ENCODE measurements around the gene ESR1.
"Not testable (repeated sequence)": the region's sequence is repeated elsewhere in the genome, so short reads cannot be mapped to it uniquely, and the experiment has no call there.

ESR1 gene

DNA sequence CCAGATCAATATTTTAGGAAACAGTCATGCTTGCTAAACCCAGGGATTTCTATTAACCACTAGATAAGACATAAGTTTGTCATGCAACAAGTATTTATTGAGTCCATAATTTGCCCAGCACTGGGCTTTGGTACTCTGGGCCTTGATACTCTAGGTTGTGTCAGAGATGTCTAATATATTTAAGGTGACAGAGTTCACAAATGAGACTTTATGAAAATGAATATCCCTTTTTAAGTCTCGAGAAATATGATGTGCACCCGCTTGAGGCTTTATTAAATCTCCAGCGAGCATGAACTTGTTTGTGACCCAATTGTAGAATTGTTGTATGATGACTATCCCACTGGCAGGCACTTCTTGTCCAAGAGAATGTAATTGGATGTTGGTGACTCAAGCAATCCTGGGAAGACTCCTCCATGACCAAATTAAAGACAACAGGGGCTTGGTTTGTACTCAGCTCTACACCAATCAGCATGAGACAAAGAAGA, 109.2 kb downstream of the ESR1 start:
- Histone ChIP-seq H3K4me1 (ENCODE audit: control insufficient read depth, insufficient read depth, low read length, unreplicated experiment) (peaks cover 46% of the 10 kb centered on the region), H3K36me3 (ENCODE audit: insufficient read depth, low read length) (no peaks in the 10 kb centered on the region), H3K27me3 (ENCODE audit: insufficient read depth, low read length) (no peaks in the 10 kb centered on the region), H2AFZ (ENCODE audit: low read length, unreplicated experiment) (peak overlapping the region; percentile 20), H3K27ac (ENCODE audit: low read depth, low read length) (peak overlapping the region; percentile 91), H3K4me3 (ENCODE audit: low read depth, low read length) (peak overlapping the region; percentile 12; the same call in 1 of the 2 replicates), H3K79me2 (ENCODE audit: control insufficient read depth, insufficient read depth, low read length, unreplicated experiment) (no peaks in the 10 kb centered on the region)

DNA sequence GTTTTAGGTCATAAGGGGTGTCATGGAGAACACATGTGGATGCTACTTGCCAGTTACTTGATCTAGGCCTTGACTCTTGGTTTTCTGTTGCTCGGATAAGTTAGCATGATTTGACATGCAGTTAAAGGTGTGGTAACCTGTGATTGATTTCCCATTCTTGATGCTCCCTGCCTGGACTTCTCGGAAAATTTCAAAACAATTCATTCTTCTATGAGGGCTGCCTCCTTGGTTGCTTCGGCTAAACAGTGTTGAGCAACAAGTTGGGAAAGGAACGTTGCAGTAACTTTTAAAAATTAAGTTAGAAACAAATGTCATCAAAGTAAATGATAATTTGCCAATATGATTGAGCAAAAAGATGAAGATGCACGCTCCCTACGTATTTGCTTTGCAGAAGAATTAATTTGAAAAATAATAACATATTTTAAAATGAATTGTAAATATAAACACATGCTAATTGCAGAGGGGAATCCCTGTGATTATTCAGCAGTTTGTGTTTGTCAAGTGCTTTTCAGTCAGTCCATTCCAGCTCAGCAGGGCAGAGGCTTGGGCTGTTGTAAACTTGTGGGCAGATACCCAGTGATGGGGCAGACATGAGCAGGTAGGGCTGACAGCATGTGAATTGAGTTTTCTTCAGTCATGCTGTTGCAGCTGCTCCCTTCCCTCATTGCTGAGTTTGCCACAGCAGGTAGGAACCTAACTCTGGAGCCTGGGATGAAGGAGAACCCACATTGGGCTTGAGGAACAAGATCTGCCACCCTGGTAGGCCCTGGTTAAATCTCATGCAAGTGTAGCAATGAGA, 110.2 kb downstream of the ESR1 start:
- no peaks in the 10 kb centered on the region for H3K27me3 ChIP-seq (ENCODE audit: insufficient read depth, low read length)
- no peaks in the 10 kb centered on the region for H3K79me2 ChIP-seq (ENCODE audit: control insufficient read depth, insufficient read depth, low read length, unreplicated experiment)
- H3K27ac ChIP-seq (ENCODE audit: low read depth, low read length): peak overlapping the region; percentile 91
- peaks cover 46% of the 10 kb centered on the region for H3K4me1 ChIP-seq (ENCODE audit: control insufficient read depth, insufficient read depth, low read length, unreplicated experiment)
- peak overlapping the region; percentile 20 for H2AFZ ChIP-seq (ENCODE audit: low read length, unreplicated experiment)
- no peak overlapping the region for H3K4me3 ChIP-seq (ENCODE audit: low read depth, low read length)
- H3K36me3 ChIP-seq (ENCODE audit: insufficient read depth, low read length): no peaks in the 10 kb centered on the region

DNA sequence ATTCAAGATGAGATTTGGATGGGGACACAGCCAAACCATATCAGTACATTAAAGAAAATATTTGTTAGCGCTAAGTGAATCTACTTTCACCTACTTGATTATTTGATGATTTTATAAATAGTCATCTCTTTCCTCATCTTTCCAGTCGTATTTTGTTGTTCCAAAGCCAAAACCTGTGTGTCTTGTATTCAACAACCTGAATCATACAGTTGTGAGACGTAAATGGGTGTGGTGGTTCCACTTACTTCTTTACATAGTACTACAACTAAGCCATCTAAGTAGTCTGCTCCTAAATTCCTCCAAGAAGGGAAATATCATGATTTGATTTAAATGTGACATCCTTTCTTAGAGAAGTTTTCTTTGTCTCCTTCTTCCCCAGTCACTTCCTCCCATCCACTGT, 132.8 kb downstream of the ESR1 start:
- Histone ChIP-seq H3K4me1 (ENCODE audit: control insufficient read depth, insufficient read depth, low read length, unreplicated experiment) (no peaks in the 10 kb centered on the region), H3K4me3 (ENCODE audit: low read depth, low read length) (no peak overlapping the region), H3K27me3 (ENCODE audit: insufficient read depth, low read length) (no peaks in the 10 kb centered on the region), H3K79me2 (ENCODE audit: control insufficient read depth, insufficient read depth, low read length, unreplicated experiment) (no peaks in the 10 kb centered on the region), H3K27ac (ENCODE audit: low read depth, low read length) (no peak overlapping the region), H3K36me3 (ENCODE audit: insufficient read depth, low read length) (no peaks in the 10 kb centered on the region), H2AFZ (ENCODE audit: low read length, unreplicated experiment) (no peak overlapping the region)

DNA sequence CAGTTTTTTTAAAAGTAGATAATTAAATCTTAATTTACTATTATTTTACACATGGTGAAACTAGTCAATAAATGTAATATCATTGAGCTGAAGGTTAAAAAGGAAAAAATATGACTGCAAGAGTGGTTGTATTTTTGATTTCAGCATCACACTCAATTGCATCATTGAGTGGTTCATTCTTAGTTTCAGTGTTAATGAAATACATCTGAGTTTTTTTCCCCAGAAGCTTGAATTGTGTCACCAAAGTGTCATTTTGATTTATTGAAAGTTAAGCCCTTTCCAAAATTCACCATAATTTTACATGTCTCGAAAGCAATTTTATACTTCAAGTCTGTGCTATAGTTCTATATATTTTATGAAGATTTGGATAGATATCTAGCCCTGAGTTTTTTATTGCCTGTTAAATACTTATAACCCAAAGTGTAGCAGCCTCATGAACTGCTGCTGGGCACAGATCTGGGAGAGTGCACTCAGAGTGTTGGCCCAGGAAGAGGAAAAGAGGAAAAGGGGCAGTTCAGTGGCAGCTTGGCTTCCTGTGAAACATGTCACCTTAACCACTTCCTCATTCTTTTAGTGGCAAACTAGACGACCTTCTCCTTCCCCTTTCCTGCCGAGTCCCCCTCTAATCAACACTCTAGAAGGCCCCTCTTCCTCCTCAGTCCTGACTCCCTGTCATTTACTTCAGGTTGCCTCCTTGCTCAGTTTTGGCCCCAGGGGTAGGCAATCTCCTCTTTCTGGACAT, 140.7 kb downstream of the ESR1 start:
- H3K27me3 ChIP-seq (ENCODE audit: insufficient read depth, low read length): no peaks in the 10 kb centered on the region
- H3K79me2 ChIP-seq (ENCODE audit: control insufficient read depth, insufficient read depth, low read length, unreplicated experiment): no peaks in the 10 kb centered on the region
- no peak overlapping the region for H3K27ac ChIP-seq (ENCODE audit: low read depth, low read length)
- H2AFZ ChIP-seq (ENCODE audit: low read length, unreplicated experiment): no peak overlapping the region
- no peaks in the 10 kb centered on the region for H3K4me1 ChIP-seq (ENCODE audit: control insufficient read depth, insufficient read depth, low read length, unreplicated experiment)
- H3K36me3 ChIP-seq (ENCODE audit: insufficient read depth, low read length): no peaks in the 10 kb centered on the region
- H3K4me3 ChIP-seq (ENCODE audit: low read depth, low read length): no peak overlapping the region

DNA sequence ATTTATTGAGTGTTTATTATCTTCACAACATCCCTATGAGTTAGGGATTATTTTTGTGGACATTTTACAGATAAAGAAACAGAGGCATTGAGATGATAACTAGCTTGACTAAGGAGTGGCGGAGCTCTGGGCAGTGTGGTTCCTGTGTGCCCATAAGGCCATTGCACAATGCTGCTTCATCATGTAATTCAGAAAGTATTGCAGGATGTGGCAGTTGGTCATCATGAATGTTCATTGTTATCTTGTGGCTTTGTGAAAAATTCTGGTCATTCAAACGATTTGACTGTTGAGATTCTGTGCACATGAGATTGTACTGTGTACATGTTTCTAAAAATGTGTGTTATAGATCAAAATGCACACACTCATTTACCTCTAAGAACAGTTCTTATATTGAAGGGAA, 150.8 kb downstream of the ESR1 start:
- Histone ChIP-seq H3K79me2 (ENCODE audit: control insufficient read depth, insufficient read depth, low read length, unreplicated experiment) (no peaks in the 10 kb centered on the region), H3K27me3 (ENCODE audit: insufficient read depth, low read length) (no peaks in the 10 kb centered on the region), H3K36me3 (ENCODE audit: insufficient read depth, low read length) (no peaks in the 10 kb centered on the region), H3K4me3 (ENCODE audit: low read depth, low read length) (no peak overlapping the region), H2AFZ (ENCODE audit: low read length, unreplicated experiment) (no peak overlapping the region), H3K4me1 (ENCODE audit: control insufficient read depth, insufficient read depth, low read length, unreplicated experiment) (peaks cover 13% of the 10 kb centered on the region), H3K27ac (ENCODE audit: low read depth, low read length) (peak overlapping the region; percentile 11; the same call in 1 of the 2 replicates)

DNA sequence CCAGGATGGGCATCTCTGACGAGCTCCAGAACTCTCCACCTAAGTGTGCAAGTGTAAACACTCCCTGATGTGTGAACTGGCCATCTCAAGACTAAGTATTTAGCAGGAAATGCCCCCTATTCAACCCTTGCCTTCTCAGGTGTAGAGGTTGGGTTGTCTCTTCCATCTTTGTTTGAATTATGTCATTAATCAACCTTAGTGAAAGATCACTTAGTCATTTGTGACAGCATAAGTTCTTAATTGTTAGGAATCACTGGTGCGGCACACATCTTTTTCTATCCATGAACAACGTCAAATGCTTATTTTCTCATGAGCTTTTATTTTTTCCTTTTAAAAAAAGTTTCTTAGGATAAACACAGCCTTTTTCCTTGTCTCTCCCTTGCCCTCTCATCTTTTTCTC, 151.6 kb downstream of the ESR1 start:
- Histone ChIP-seq H3K27ac (ENCODE audit: low read depth, low read length) (no peak overlapping the region), H3K4me3 (ENCODE audit: low read depth, low read length) (no peak overlapping the region), H2AFZ (ENCODE audit: low read length, unreplicated experiment) (no peak overlapping the region), H3K79me2 (ENCODE audit: control insufficient read depth, insufficient read depth, low read length, unreplicated experiment) (no peaks in the 10 kb centered on the region), H3K27me3 (ENCODE audit: insufficient read depth, low read length) (no peaks in the 10 kb centered on the region), H3K4me1 (ENCODE audit: control insufficient read depth, insufficient read depth, low read length, unreplicated experiment) (peaks cover 13% of the 10 kb centered on the region), H3K36me3 (ENCODE audit: insufficient read depth, low read length) (no peaks in the 10 kb centered on the region)

DNA sequence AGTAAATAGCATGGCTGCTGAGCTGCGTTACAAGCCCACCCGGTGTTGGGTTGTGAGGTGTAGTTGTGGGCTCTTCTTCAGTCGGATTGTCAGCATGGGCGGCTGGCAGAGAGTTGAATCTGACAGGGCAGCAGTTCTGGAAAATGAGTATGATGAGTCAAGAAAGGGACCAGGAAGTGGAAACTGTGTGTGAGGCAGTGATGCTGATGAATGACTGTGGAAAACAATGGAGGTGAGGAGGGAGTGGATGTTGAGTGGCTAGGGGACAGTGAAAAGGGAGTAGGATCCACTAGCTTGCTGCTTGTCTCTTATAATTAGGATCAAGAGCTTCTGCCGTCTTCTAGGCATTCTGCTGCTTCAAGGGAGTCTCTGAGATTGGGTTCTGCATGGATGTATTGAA, 154.3 kb downstream of the ESR1 start:
- Histone ChIP-seq H3K27ac (ENCODE audit: low read depth, low read length) (no peak overlapping the region), H3K36me3 (ENCODE audit: insufficient read depth, low read length) (no peaks in the 10 kb centered on the region), H2AFZ (ENCODE audit: low read length, unreplicated experiment) (no peak overlapping the region), H3K4me3 (ENCODE audit: low read depth, low read length) (no peak overlapping the region), H3K4me1 (ENCODE audit: control insufficient read depth, insufficient read depth, low read length, unreplicated experiment) (peaks cover 13% of the 10 kb centered on the region), H3K27me3 (ENCODE audit: insufficient read depth, low read length) (no peaks in the 10 kb centered on the region), H3K79me2 (ENCODE audit: control insufficient read depth, insufficient read depth, low read length, unreplicated experiment) (no peaks in the 10 kb centered on the region)

DNA sequence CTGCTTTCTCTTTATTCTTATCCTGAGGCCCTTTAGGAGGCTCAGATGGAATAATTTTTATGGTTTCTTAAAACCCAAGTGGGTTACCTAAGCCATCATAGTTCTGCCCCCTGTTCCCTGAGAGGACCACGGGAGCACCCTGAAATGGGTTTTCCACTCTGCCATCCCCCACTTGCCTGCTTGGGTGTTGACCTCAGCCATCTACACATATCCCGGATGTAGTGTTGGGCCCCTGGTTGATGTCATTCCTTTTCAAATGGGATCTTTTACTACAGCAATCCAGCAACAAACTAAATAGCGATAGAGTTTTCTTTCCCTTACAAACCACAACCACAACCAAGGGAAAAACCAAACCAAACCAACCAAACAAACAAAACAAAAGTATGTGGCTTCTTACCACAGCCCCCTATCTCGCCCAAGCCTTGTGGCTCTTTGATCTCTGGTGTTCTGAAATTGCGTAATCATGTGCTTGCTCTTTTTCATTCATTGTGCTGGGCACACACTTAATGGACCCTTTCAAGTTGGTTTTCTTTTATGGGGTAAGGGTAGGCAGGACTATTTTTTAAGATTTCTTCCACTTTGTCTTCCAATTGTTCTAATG, 154.9 kb downstream of the ESR1 start:
- H3K27ac ChIP-seq (ENCODE audit: low read depth, low read length): no peak overlapping the region
- H2AFZ ChIP-seq (ENCODE audit: low read length, unreplicated experiment): no peak overlapping the region
- H3K4me3 ChIP-seq (ENCODE audit: low read depth, low read length): no peak overlapping the region
- H3K4me1 ChIP-seq (ENCODE audit: control insufficient read depth, insufficient read depth, low read length, unreplicated experiment): peaks cover 13% of the 10 kb centered on the region
- H3K27me3 ChIP-seq (ENCODE audit: insufficient read depth, low read length): no peaks in the 10 kb centered on the region
- no peaks in the 10 kb centered on the region for H3K36me3 ChIP-seq (ENCODE audit: insufficient read depth, low read length)
- H3K79me2 ChIP-seq (ENCODE audit: control insufficient read depth, insufficient read depth, low read length, unreplicated experiment): no peaks in the 10 kb centered on the region

DNA sequence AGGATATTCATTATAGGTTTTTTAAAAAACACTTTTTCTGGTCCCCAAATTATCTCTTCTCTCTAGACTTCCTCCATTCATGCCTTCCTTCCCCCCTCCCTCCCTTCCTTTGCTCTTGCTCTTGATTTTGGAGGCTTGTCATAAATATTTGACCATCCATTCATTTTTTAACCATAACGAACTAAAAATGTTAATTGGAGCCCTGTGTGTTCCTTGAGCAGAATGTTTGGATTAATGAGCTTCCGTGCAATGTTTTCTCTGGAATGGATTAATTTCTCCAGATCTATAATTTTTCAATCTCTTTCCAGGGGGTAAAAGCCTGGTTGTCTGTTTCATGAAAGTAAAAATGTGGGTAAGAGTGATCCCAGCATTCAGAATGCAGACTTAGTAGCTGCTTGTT, 155.5 kb downstream of the ESR1 start:
- no peak overlapping the region for H3K27ac ChIP-seq (ENCODE audit: low read depth, low read length)

DNA sequence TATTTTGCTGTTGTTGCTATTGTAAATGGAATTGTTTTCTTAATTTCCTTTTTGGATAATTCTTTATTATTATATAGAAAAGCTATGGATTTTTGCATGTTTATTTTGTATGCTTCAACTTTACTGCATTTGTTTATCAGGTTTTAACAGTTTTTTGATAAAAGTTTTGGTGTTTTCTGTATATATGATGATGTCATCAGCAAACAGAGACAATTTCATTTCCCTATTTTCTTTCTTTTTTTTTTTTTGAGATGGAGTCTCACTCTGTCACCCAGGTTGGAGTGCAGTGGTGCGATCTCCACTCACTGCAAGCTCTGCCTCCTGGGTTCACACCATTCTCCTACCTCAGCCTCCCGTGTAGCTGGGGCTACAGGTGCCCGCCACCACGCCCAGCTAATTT, 156.9 kb downstream of the ESR1 start:
- not testable (repeated sequence) for H3K4me3 ChIP-seq (ENCODE audit: low read depth, low read length); H3K36me3 ChIP-seq (ENCODE audit: insufficient read depth, low read length); H3K79me2 ChIP-seq (ENCODE audit: control insufficient read depth, insufficient read depth, low read length, unreplicated experiment); H3K27me3 ChIP-seq (ENCODE audit: insufficient read depth, low read length); H3K4me1 ChIP-seq (ENCODE audit: control insufficient read depth, insufficient read depth, low read length, unreplicated experiment); H3K27ac ChIP-seq (ENCODE audit: low read depth, low read length); H2AFZ ChIP-seq (ENCODE audit: low read length, unreplicated experiment)

More for the DNA sequence above, 155.5 kb downstream of the ESR1 start:
- Histone ChIP-seq H3K36me3 (ENCODE audit: insufficient read depth, low read length) (no peaks in the 10 kb centered on the region), H3K4me1 (ENCODE audit: control insufficient read depth, insufficient read depth, low read length, unreplicated experiment) (peaks cover 9% of the 10 kb centered on the region), H3K27me3 (ENCODE audit: insufficient read depth, low read length) (no peaks in the 10 kb centered on the region), H3K4me3 (ENCODE audit: low read depth, low read length) (peak overlapping the region; percentile 9; the same call in 1 of the 2 replicates), H2AFZ (ENCODE audit: low read length, unreplicated experiment) (peak overlapping the region; percentile 5), H3K79me2 (ENCODE audit: control insufficient read depth, insufficient read depth, low read length, unreplicated experiment) (no peaks in the 10 kb centered on the region)
